Measurements from ENCODE around the gene ZNF783. TPM values are rescaled to one million over a fixed set of nuclear protein-coding genes. Genes with fewer than 3 reads are reported as not detected.

Gene ZNF783
- total RNA-seq = 10 to 100 TPM; 31.1 to 49.4 (median 46.6) TPM
- total RNA-seq (2013) = 21.8 TPM
- 33.1 to 147 (median 69.3) reads per million in 29 experiments for total RNA-seq

DNA sequence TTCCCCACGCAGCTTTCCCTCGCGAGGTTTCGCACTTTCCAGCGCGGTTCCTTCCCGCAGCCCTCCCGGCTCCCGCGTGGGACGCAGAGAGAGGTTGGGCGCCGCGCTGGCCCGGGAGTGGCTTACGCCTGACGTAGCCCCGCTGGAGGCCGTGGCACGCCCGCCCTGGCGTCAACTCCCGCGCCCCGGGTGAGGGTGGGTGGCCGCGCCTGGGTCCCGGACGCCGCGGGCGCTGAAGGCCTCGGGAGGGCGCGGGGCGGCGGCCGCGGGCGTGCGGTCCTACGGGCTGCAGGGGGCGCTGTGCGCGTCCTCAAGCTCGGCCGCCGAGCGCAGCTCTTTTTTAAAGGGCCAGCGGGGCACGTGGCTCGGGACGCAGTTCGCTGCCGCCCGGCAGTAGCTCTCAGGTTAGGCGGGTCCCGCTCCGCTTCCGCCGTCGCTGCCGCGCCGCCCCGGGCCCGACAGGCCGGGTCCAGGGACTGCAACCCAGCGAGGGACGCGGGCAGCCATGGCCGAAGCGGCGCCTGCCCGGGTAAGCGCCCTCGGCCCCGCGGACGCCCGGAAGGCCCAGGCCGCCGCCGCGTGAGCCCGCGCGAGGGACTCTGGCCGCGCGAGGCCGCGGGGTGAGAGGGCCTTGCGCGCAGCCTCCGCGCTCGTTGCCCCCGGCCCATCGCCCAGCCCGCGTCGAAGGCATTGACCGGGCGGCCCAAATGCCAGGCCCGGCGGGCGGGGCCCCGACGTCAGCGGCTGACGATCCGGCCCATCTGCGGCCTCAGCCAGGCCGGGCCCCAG, at the start of gene ZNF783:
Gene ZNF783, plus strand, starts transcription at position 368 of the 789 bp plus-strand sequence. Its CDS starts 138 bp downstream, at position 506.
- Mint-ChIP-seq H3K9me3 (no peaks in the 10 kb centered on the region), H3K27ac (peak within 1 kb of the TSS; percentile 93), H3K4me1 (peaks cover 33 to 40% (median 34%) of the 10 kb centered on the region in 3 donors), H3K27me3 (no peaks in the 10 kb centered on the region), H3K36me3 (peaks cover 13% of the 10 kb centered on the region), H3K4me3 (peak within 1 kb of the TSS; percentile 81 to 89 (median 83))
- ATAC-seq (replicated peaks in 1 of 4) (peak; percentile 95 to 96 (median 95)), DNase-seq (peak; percentile 64 to 96 (median 79))
- ChIA-PET CTCF (interaction anchor here (0.5 to 5.5 kb wide), 16 partner anchors 11 to 1483 kb away, joined by 3 to 65 read pairs (median 5); partner anchors contain the start of genes ZNF282 (in 1 of the 2) and ZNF398 (in 1 of the 2)), POLR2A (interaction anchor here in 1 of 2 donors (0.6 to 1.5 kb wide), 3 partner anchors 22 to 24 kb away, joined by 3 to 18 read pairs (median 3); no protein-coding TSS in a partner anchor)
- H3K4me3 ChIP-seq (ENCODE audit: control insufficient read depth in 1 of 2, extremely low read depth in 1 of 2, low read length in 1 of 2) = peak within 1 kb of the TSS; percentile 53 to 67
- no peaks in the 10 kb centered on the region for H3K9me3 ChIP-seq
- H3K4me1 ChIP-seq (ENCODE audit: control insufficient read depth in 1 of 2, extremely low read depth in 1 of 2, insufficient read depth in 2 of 2, low read length in 2 of 2) = peaks cover 2 to 30% of the 10 kb centered on the region in 2 experiments
- H3K36me3 ChIP-seq (ENCODE audit: control insufficient read depth in 2 of 2, extremely low read depth in 1 of 2, insufficient read depth in 1 of 2, low read length in 1 of 2) = peaks cover 0 to 21% of the 10 kb centered on the region in 2 donors
- H3K27me3 ChIP-seq (replicated peaks in 1 of 2; ENCODE audit: control insufficient read depth in 2 of 2, extremely low read depth in 1 of 2, insufficient read depth in 2 of 2, low read length in 1 of 2) = no peaks in the 10 kb centered on the region
- H3K27ac ChIP-seq (ENCODE audit: low read length) = peak within 1 kb of the TSS; percentile 82
- WGBS (ENCODE audit: insufficient coverage) = under 1% methylated on average over 115 of the region's 115 CpGs

DNA sequence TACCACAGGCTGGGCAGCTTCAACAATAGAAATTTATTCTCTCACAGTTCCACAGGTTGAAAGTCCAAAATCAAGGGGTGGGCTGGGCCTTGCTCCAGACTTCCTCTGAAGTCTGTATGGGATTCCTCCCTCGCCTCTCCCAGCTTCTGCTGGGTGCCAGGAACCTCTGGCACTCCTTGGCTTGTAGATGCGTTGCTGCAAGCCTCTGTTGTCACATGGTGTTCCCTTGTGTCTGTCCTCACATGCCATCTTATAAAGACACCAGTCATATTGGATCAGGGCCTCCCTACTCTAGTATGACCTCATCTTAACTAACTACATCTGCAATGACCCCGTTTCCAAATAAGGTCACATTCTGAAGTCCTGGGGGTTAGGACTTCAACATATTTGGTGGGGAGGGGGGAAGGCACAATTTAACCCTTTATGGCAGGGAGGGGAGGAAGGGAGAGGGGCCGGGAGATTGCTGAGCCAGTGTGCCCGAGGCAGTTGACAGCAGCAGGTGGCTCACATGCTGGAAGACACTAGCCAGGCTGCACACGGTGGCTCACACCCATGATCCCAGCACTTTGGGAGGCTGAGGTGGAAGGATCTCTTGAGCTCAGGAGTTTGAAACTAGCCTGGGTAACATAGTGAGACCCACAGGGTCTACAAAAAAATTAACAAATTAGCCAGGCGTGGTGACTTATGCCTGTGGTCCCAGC, 47.8 kb upstream of the ZNF783 start:
- Histone ChIP-seq H3K27ac (ENCODE audit: low read length) (no peak overlapping the region), H3K4me3 (ENCODE audit: control insufficient read depth in 1 of 2, extremely low read depth in 1 of 2, low read length in 1 of 2) (no peak overlapping the region), H3K9me3 (no peaks in the 10 kb centered on the region), H3K36me3 (ENCODE audit: control insufficient read depth in 2 of 2, extremely low read depth in 1 of 2, insufficient read depth in 1 of 2, low read length in 1 of 2) (peaks cover 4 to 82% of the 10 kb centered on the region in 2 donors), H3K4me1 (ENCODE audit: control insufficient read depth in 1 of 2, extremely low read depth in 1 of 2, insufficient read depth in 2 of 2, low read length in 2 of 2) (no peaks in the 10 kb centered on the region), H3K27me3 (replicated peaks in 1 of 2; ENCODE audit: control insufficient read depth in 2 of 2, extremely low read depth in 1 of 2, insufficient read depth in 2 of 2, low read length in 1 of 2) (no peaks in the 10 kb centered on the region)
- DNase-seq (no peak), ATAC-seq (replicated peaks in 1 of 4) (no peak)
- Mint-ChIP-seq H3K9me3 (no peaks in the 10 kb centered on the region), H3K27ac (no peak overlapping the region), H3K27me3 (no peaks in the 10 kb centered on the region), H3K4me3 (no peak overlapping the region), H3K36me3 (peaks cover 59% of the 10 kb centered on the region), H3K4me1 (peaks cover 0 to 13% (median 7%) of the 10 kb centered on the region in 3 donors)
- WGBS (ENCODE audit: insufficient coverage) = 90% methylated on average over 5 of the region's 7 CpGs
- ChIA-PET CTCF (no interaction called here), POLR2A (no interaction called here)

DNA sequence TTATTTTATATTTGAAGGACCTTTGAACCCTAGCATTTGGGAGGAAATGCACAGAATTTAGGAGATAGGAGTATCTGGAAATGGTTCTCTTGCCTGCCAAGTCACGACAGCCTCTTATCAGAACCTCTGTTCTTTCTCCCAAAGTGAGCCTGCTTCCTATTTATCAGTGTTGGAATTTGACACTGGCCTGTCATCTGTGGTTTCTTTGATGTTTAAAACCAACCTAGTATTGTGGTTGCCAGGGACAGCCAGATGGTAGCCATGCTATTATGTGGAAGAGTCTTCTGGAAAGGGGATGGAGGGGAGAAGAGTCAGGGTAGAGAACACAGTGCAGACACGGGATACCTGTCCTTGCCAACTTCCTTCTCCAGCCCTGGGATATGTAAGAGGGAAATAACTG, 45.6 kb upstream of the ZNF783 start:
- no peaks in the 10 kb centered on the region for H3K4me1 Mint-ChIP-seq
- H3K36me3 Mint-ChIP-seq = peaks cover 52% of the 10 kb centered on the region
- H3K4me3 Mint-ChIP-seq = no peak overlapping the region
- H3K9me3 ChIP-seq = no peaks in the 10 kb centered on the region
- ChIA-PET POLR2A (no interaction called here), CTCF (no interaction called here)
- H3K36me3 ChIP-seq (ENCODE audit: control insufficient read depth in 2 of 2, extremely low read depth in 1 of 2, insufficient read depth in 1 of 2, low read length in 1 of 2) = peaks cover 4 to 77% of the 10 kb centered on the region in 2 donors
- WGBS (ENCODE audit: insufficient coverage) = no CpG with 5 or more reads among the region's 2 CpGs
- no peaks in the 10 kb centered on the region for H3K4me1 ChIP-seq (ENCODE audit: control insufficient read depth in 1 of 2, extremely low read depth in 1 of 2, insufficient read depth in 2 of 2, low read length in 2 of 2)
- no peaks in the 10 kb centered on the region for H3K27me3 Mint-ChIP-seq
- DNase-seq (no peak), ATAC-seq (replicated peaks in 1 of 4) (no peak)
- H3K27ac ChIP-seq (ENCODE audit: low read length) = no peak overlapping the region
- H3K4me3 ChIP-seq (ENCODE audit: control insufficient read depth in 1 of 2, extremely low read depth in 1 of 2, low read length in 1 of 2) = no peak overlapping the region
- no peaks in the 10 kb centered on the region for H3K27me3 ChIP-seq (replicated peaks in 1 of 2; ENCODE audit: control insufficient read depth in 2 of 2, extremely low read depth in 1 of 2, insufficient read depth in 2 of 2, low read length in 1 of 2)
- no peaks in the 10 kb centered on the region for H3K9me3 Mint-ChIP-seq
- H3K27ac Mint-ChIP-seq = no peak overlapping the region

DNA sequence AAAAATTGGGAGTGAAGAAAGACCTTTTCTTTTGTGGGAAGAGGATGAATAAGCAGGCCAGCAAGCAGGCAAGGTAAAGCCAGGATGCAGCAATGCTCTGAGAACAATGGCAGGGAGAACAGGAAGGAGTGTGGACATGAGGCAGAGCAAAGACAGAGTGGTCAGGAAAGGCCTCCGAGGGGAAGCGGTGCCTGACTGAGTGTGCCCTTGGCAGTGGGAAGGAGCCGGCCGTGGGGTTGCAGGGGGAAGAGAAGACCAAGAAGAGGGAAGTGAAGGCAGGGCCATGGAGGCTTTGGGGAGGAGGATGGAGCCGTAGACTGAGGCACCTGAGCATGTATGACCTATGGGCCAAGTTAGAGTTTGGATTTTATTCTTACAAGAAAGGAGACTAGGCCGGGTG, 44.4 kb upstream of the ZNF783 start:
- no peak overlapping the region for H3K4me3 Mint-ChIP-seq
- H3K27me3 Mint-ChIP-seq = no peaks in the 10 kb centered on the region
- ChIA-PET POLR2A (no interaction called here), CTCF (no interaction called here)
- H3K9me3 Mint-ChIP-seq = no peaks in the 10 kb centered on the region
- peaks cover 4 to 70% of the 10 kb centered on the region in 2 donors for H3K36me3 ChIP-seq (ENCODE audit: control insufficient read depth in 2 of 2, extremely low read depth in 1 of 2, insufficient read depth in 1 of 2, low read length in 1 of 2)
- no peaks in the 10 kb centered on the region for H3K4me1 Mint-ChIP-seq
- no peaks in the 10 kb centered on the region for H3K4me1 ChIP-seq (ENCODE audit: control insufficient read depth in 1 of 2, extremely low read depth in 1 of 2, insufficient read depth in 2 of 2, low read length in 2 of 2)
- DNase-seq (no peak), ATAC-seq (replicated peaks in 1 of 4) (no peak)
- 100% methylated on average over 6 of the region's 6 CpGs for WGBS (ENCODE audit: insufficient coverage)
- H3K27ac Mint-ChIP-seq = no peak overlapping the region
- H3K4me3 ChIP-seq (ENCODE audit: control insufficient read depth in 1 of 2, extremely low read depth in 1 of 2, low read length in 1 of 2) = no peak overlapping the region
- no peaks in the 10 kb centered on the region for H3K27me3 ChIP-seq (replicated peaks in 1 of 2; ENCODE audit: control insufficient read depth in 2 of 2, extremely low read depth in 1 of 2, insufficient read depth in 2 of 2, low read length in 1 of 2)
- H3K9me3 ChIP-seq = no peaks in the 10 kb centered on the region
- peaks cover 53% of the 10 kb centered on the region for H3K36me3 Mint-ChIP-seq
- no peak overlapping the region for H3K27ac ChIP-seq (ENCODE audit: low read length)

DNA sequence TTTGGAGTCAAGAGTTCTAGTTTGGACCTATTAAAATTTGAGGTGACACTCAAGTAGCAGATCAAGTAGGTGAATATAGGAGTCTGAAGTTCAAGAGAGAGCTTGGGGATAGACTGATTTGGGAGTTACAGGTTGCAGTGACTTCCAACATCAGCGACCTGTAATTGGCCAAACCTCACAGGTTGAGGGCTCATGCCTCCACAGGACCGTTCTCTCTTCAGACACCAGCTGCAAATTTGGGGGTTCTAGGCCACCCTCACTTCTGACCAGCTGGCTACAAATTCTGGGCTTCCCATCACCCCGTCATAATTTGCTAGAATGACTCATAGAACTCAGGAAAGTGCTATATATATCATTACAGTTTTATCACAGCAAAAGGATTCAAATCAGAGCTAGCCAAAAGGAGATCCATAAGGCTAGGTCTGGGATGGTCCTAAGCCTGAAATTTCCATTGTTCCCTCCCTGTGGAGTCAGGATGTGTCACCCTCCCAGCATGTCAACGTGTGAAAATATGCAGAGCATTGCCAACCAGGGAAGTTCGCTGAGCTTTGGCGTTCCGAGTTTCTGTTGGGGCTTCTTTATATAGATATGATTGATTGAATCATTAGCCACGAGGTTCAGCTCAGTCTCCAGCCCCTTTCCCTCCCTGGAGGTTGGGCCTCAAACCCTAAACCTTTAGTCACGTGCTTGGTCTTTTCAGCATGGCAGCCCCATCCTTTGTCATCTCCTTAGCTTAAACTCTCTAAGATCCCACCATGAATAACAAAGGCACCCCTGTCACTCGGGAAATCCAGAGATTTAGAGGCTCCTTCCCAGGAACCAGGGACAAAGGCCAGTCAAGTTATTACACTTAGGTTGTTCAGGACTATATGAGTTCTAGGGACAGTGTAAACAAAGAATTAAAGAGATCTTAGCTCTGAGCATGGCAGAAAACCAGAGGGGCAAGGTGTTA, 43.3 kb upstream of the ZNF783 start:
- H3K36me3 ChIP-seq (ENCODE audit: control insufficient read depth in 2 of 2, extremely low read depth in 1 of 2, insufficient read depth in 1 of 2, low read length in 1 of 2) = peaks cover 4 to 61% of the 10 kb centered on the region in 2 donors
- no peaks in the 10 kb centered on the region for H3K27me3 ChIP-seq (replicated peaks in 1 of 2; ENCODE audit: control insufficient read depth in 2 of 2, extremely low read depth in 1 of 2, insufficient read depth in 2 of 2, low read length in 1 of 2)
- Mint-ChIP-seq H3K9me3 (no peaks in the 10 kb centered on the region), H3K27ac (no peak overlapping the region), H3K36me3 (peaks cover 45% of the 10 kb centered on the region), H3K4me1 (no peaks in the 10 kb centered on the region), H3K4me3 (no peak overlapping the region), H3K27me3 (no peaks in the 10 kb centered on the region)
- H3K4me1 ChIP-seq (ENCODE audit: control insufficient read depth in 1 of 2, extremely low read depth in 1 of 2, insufficient read depth in 2 of 2, low read length in 2 of 2) = no peaks in the 10 kb centered on the region
- H3K27ac ChIP-seq (ENCODE audit: low read length) = no peak overlapping the region
- no peak overlapping the region for H3K4me3 ChIP-seq (ENCODE audit: control insufficient read depth in 1 of 2, extremely low read depth in 1 of 2, low read length in 1 of 2)
- ChIA-PET CTCF (no interaction called here), POLR2A (no interaction called here)
- DNase-seq (no peak), ATAC-seq (replicated peaks in 1 of 4) (no peak)
- 95% methylated on average over 7 of the region's 10 CpGs for WGBS (ENCODE audit: insufficient coverage)
- no peaks in the 10 kb centered on the region for H3K9me3 ChIP-seq

DNA sequence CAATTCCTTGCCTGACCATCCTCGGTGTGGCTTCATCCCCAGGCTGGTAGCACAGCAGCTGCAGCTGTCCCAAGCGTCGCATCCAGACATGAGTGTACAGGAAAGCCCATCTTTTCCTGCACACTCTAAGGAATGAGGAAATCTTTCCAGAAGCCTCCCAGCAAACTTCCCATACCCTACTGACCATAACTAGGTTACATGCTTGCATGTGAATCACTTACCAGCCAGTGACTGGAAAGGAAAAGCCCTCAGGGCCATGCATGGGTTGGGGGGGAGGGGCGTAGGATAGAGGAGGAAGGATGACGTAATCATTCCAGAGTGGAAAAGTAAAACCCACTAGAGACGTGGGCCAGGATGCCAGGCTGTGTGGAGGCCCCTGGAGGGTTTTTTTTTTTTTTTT, 41.5 kb upstream of the ZNF783 start:
- CTCF ChIA-PET = no interaction called here
- ATAC-seq (replicated peaks in 1 of 4) (no peak), DNase-seq (no peak)
- POLR2A ChIA-PET = no interaction called here
- Mint-ChIP-seq H3K27me3 (no peaks in the 10 kb centered on the region), H3K4me3 (no peak overlapping the region), H3K36me3 (peaks cover 45% of the 10 kb centered on the region), H3K9me3 (no peaks in the 10 kb centered on the region), H3K27ac (no peak overlapping the region), H3K4me1 (no peaks in the 10 kb centered on the region)
- H3K27ac ChIP-seq (ENCODE audit: low read length) = no peak overlapping the region
- H3K36me3 ChIP-seq (ENCODE audit: control insufficient read depth in 2 of 2, extremely low read depth in 1 of 2, insufficient read depth in 1 of 2, low read length in 1 of 2) = peaks cover 12 to 49% of the 10 kb centered on the region in 2 donors
- H3K27me3 ChIP-seq (replicated peaks in 1 of 2; ENCODE audit: control insufficient read depth in 2 of 2, extremely low read depth in 1 of 2, insufficient read depth in 2 of 2, low read length in 1 of 2) = no peaks in the 10 kb centered on the region
- no CpG with 5 or more reads among the region's 6 CpGs for WGBS (ENCODE audit: insufficient coverage)
- H3K4me1 ChIP-seq (ENCODE audit: control insufficient read depth in 1 of 2, extremely low read depth in 1 of 2, insufficient read depth in 2 of 2, low read length in 2 of 2) = no peaks in the 10 kb centered on the region
- H3K9me3 ChIP-seq = no peaks in the 10 kb centered on the region
- H3K4me3 ChIP-seq (ENCODE audit: control insufficient read depth in 1 of 2, extremely low read depth in 1 of 2, low read length in 1 of 2) = no peak overlapping the region

Measured in T-cell (primary cell).